Suprapubic skin (tissue), 4 donors: ENCODE measurements around the gene PARVA.
"Not testable (repeated sequence)": the region's sequence is repeated elsewhere in the genome, so short reads cannot be mapped to it uniquely, and the experiment has no call there.

Experiments
- CTCF ChIP-seq, 2 donors: fragments of 200-600 bp in 1 of 2; fragments of 450-650 bp in 1 of 2; sonication (generic) in 1 of 2; IDR thresholded peaks; one replicate each; pipeline ENCODE4 v1.5.1; 2016 to 2019; ENCODE audit warnings: antibody characterized with exemption in 2 of 2, mild to moderate bottlenecking in 1 of 2, moderate library complexity in 1 of 2
- EP300 ChIP-seq: sonication (generic); formaldehyde crosslinking; IDR thresholded peaks from one replicate; pipeline ENCODE4 v1.6.1; 2017; ENCODE audit warnings: antibody characterized with exemption
- POLR2AphosphoS5 ChIP-seq, 3 donors: sonication (generic); formaldehyde crosslinking; IDR thresholded peaks; one replicate each; pipeline ENCODE4 v1.6.1; 2017; ENCODE audit warnings: antibody characterized with exemption in 3 of 3

GRCh38 chr11:12367057-12367456 lies 10.3 kb upstream of the PARVA start:
- not testable (repeated sequence) for TF ChIP-seq POLR2AphosphoS5 (IDR thresholded peaks at IDR 0.05); EP300; CTCF (IDR thresholded peaks at IDR 0.05)
